Renal pelvis (tissue), 12 donors: ENCODE measurements around the gene UNK. TPM values are rescaled to one million over a fixed set of nuclear protein-coding genes. Genes with fewer than 3 reads are reported as not detected.

Experiments used
- DNase-seq: peaks from one replicate; pipeline ENCODE4 v3.0.0-alpha.2; 2013
- long read RNA-seq, 16 experiments: transcript quantifications; one replicate each; lab custom pipeline, GENCODE V29; 2026
- polyA plus RNA-seq, 3 donors: library from polyadenylated mRNA; unstranded; fragments of 120-200 nt; gene quantifications; one replicate each; pipeline ENCODE4 v1.2.1, GENCODE V29; 2013; ENCODE audit not compliant: insufficient read length in 3 of 3

The UNK gene
- polyA plus RNA-seq = 10 to 100 TPM; 42.3 to 55.1 (median 46.7) TPM
- long read RNA-seq, donor 1, partial matches to known transcripts = 0 of 6 reads
- long read RNA-seq, donor 1, other reads (novel, unspliced or antisense) = 0 of 6 reads
- long read RNA-seq, donor 2, partial matches to known transcripts = 11 of 16 reads
- long read RNA-seq, donor 2, other reads (novel, unspliced or antisense) = 0 of 16 reads
- long read RNA-seq, donor 3, transcript UNK-202 (4 exons, 1,312 nt) = major isoform, 7 of 14 reads
- long read RNA-seq, donor 3, partial matches to known transcripts = 6 of 14 reads
- long read RNA-seq, donor 3, other reads (novel, unspliced or antisense) = 0 of 14 reads
- long read RNA-seq, donor 4, partial matches to known transcripts = 6 of 12 reads
- long read RNA-seq, donor 4, other reads (novel, unspliced or antisense) = 0 of 12 reads
- long read RNA-seq, donor 5, partial matches to known transcripts = 0 of 4 reads
- long read RNA-seq, donor 5, other reads (novel, unspliced or antisense) = 0 of 4 reads
- long read RNA-seq, donor 6, partial matches to known transcripts = 12 of 14 reads
- long read RNA-seq, donor 6, other reads (novel, unspliced or antisense) = 0 of 14 reads
- long read RNA-seq, donor 7, partial matches to known transcripts = 17 of 58 reads
- long read RNA-seq, donor 7, other reads (novel, unspliced or antisense) = 37 of 58 reads
- long read RNA-seq, donor 8, partial matches to known transcripts = 0 of 4 reads
- long read RNA-seq, donor 8, other reads (novel, unspliced or antisense) = 0 of 4 reads
- long read RNA-seq, donor 9, partial matches to known transcripts = 7 of 10 reads
- long read RNA-seq, donor 9, other reads (novel, unspliced or antisense) = 0 of 10 reads
- long read RNA-seq, donor 10, partial matches to known transcripts = 5 of 8 reads
- long read RNA-seq, donor 10, other reads (novel, unspliced or antisense) = 0 of 8 reads
- long read RNA-seq, donor 11, partial matches to known transcripts = 0 of 4 reads
- long read RNA-seq, donor 11, other reads (novel, unspliced or antisense) = 0 of 4 reads
- long read RNA-seq, donor 12, partial matches to known transcripts = 10 of 17 reads
- long read RNA-seq, donor 12, other reads (novel, unspliced or antisense) = 0 of 17 reads
- long read RNA-seq, donor 13, partial matches to known transcripts = 0 of 1 reads
- long read RNA-seq, donor 13, other reads (novel, unspliced or antisense) = 0 of 1 reads
- long read RNA-seq, donor 14 = 0 reads
- long read RNA-seq, donor 15 = 0 reads
- long read RNA-seq, donor 16, transcript UNK-202 (4 exons, 1,312 nt) = major isoform, 5 of 18 reads
- long read RNA-seq, donor 16, partial matches to known transcripts = 7 of 18 reads
- long read RNA-seq, donor 16, other reads (novel, unspliced or antisense) = 0 of 18 reads

- peak; percentile 99 for DNase-seq
Observed at GRCh38 chr17:75784473-75785015, at the start of gene UNK. TSS of gene UNK (plus strand) at chr17:75784806. CDS start at chr17:75784881, 75 bp downstream.

GRCh38 chr17:75736173-75736835, 48.3 kb upstream of the UNK start:
- DNase-seq = no peak

- DNase-seq = no peak
Observed at GRCh38 chr17:75737133-75737962, 47.3 kb upstream of the UNK start.

- no peak for DNase-seq
Observed at GRCh38 chr17:75738218-75738802, 46.3 kb upstream of the UNK start.

- DNase-seq = no peak
Observed at GRCh38 chr17:75739174-75739573, 45.4 kb upstream of the UNK start.

GRCh38 chr17:75739801-75740200, 44.8 kb upstream of the UNK start:
- no peak for DNase-seq

GRCh38 chr17:75740215-75740614, 44.4 kb upstream of the UNK start:
- no peak for DNase-seq

- no peak for DNase-seq
Observed at GRCh38 chr17:75740631-75741077, 44.0 kb upstream of the UNK start.

GRCh38 chr17:75742337-75742736, 42.3 kb upstream of the UNK start:
- no peak for DNase-seq

- DNase-seq = no peak
Observed at GRCh38 chr17:75743625-75744206, 40.9 kb upstream of the UNK start.

GRCh38 chr17:75748706-75749105, 35.9 kb upstream of the UNK start:
- no peak for DNase-seq

- DNase-seq = peak; percentile 63
Observed at GRCh38 chr17:75749545-75750389, 34.8 kb upstream of the UNK start.

GRCh38 chr17:75750661-75751423, 33.8 kb upstream of the UNK start:
- DNase-seq = no peak

- DNase-seq = no peak
Observed at GRCh38 chr17:75751676-75752404, 32.8 kb upstream of the UNK start.

- no peak for DNase-seq
Observed at GRCh38 chr17:75752405-75752709, 32.2 kb upstream of the UNK start.

- no peak for DNase-seq
Observed at GRCh38 chr17:75752802-75753513, 31.6 kb upstream of the UNK start.
